ENCODE measurements around the gene GABBR2. TPM values are rescaled to one million over a fixed set of nuclear protein-coding genes. Genes with fewer than 3 reads are reported as not detected.

Gene GABBR2
- total and polyA plus RNA-seq, 9 of the 15 experiments (the other 6 are each of a cell fraction or from before 2014, with no cell fraction given): 0.15 to 1.9 (median 0.32) TPM

- no peaks in the 10 kb centered on the region for H3K9me1 ChIP-seq (ENCODE audit: control insufficient read depth, insufficient read depth, low read length)
- TF ChIP-seq EP400 (IDR thresholded peaks at IDR 0.05): no peak
- no peak overlapping the region for H3K27ac ChIP-seq (ENCODE audit: extremely low read depth, low read depth, low read length)
- H2AFZ ChIP-seq (ENCODE audit: low read depth, low read length): peak overlapping the region; percentile 78
- H3K79me2 ChIP-seq (ENCODE audit: control insufficient read depth, insufficient read depth, low read length): no peaks in the 10 kb centered on the region
- ChIA-PET CTCF (ENCODE audit: low intra/inter-chr PET ratio) (no interaction called here), POLR2A (interaction anchor here (0.5 to 1.0 kb wide), 4 partner anchors 10 to 220 kb away, joined by 3 to 4 read pairs (median 3); no protein-coding TSS in a partner anchor)
- peaks cover 13 to 25% of the 10 kb centered on the region in 2 experiments for H3K4me1 ChIP-seq (replicated peaks in 1 of 2; ENCODE audit: control insufficient read depth in 2 of 2, insufficient read depth in 2 of 2, low read length in 2 of 2)
- peak overlapping the region in 1 of 2 experiments; percentile 75; a peak in 2 of 4 replicates for H3K9ac ChIP-seq (ENCODE audit: insufficient read depth in 1 of 2, low read depth in 2 of 2, low read length in 2 of 2)
- no peak for FAIRE-seq
- no peaks in the 10 kb centered on the region for H3K27me3 ChIP-seq (ENCODE audit: control insufficient read depth in 2 of 2, insufficient read depth in 2 of 2, low read length in 2 of 2)
- BruUV-seq (replicated peaks): no TSS peak
- H3K9me3 ChIP-seq (replicated peaks; ENCODE audit: control insufficient read depth, insufficient read depth, low read depth, low read length): no peaks in the 10 kb centered on the region
- no peak overlapping the region for H3K4me3 ChIP-seq
- in situ Hi-C loops (cut with MboI): loop anchor here (25.0 kb wide), 1 partner anchor 234 kb away; no protein-coding TSS in a partner anchor
- ATAC-seq: peak; percentile 51
- DNase-seq (ENCODE audit: extremely low read depth in 1 of 4, low spot score in 3 of 4): peak in 2 of 4 experiments; percentile 35 to 39
- no peak overlapping the region for H3K4me2 ChIP-seq (ENCODE audit: insufficient read depth, low read length)
- no peaks in the 10 kb centered on the region for H3K36me3 ChIP-seq (ENCODE audit: control insufficient read depth, insufficient read depth, low read length)
- WGBS (ENCODE audit: insufficient coverage, low coverage, missing lambda C conversion rate): 64% methylated on average over 13 of the region's 13 CpGs
- intact Hi-C loops (cut with micrococcal nuclease): no loop called here
- no peaks in the 10 kb centered on the region for H4K20me1 ChIP-seq (replicated peaks; ENCODE audit: control insufficient read depth, insufficient read depth, low read length)
These were observed 405.6 kb downstream of the GABBR2 start for GRCh38 chr9:98302938-98303632.

- H3K9me1 ChIP-seq (ENCODE audit: control insufficient read depth, insufficient read depth, low read length): no peaks in the 10 kb centered on the region
- no peak overlapping the region for H3K9ac ChIP-seq (ENCODE audit: insufficient read depth in 1 of 2, low read depth in 2 of 2, low read length in 2 of 2)
- intact Hi-C loops (cut with micrococcal nuclease): no loop called here
- H3K27me3 ChIP-seq (ENCODE audit: control insufficient read depth in 2 of 2, insufficient read depth in 2 of 2, low read length in 2 of 2): no peaks in the 10 kb centered on the region
- FAIRE-seq: no peak
- peaks cover 13 to 24% of the 10 kb centered on the region in 2 experiments for H3K4me1 ChIP-seq (replicated peaks in 1 of 2; ENCODE audit: control insufficient read depth in 2 of 2, insufficient read depth in 2 of 2, low read length in 2 of 2)
- peak overlapping the region; percentile 59; the same call in 1 of the 2 replicates for H2AFZ ChIP-seq (ENCODE audit: low read depth, low read length)
- H3K79me2 ChIP-seq (ENCODE audit: control insufficient read depth, insufficient read depth, low read length): no peaks in the 10 kb centered on the region
- 58% methylated on average over 5 of the region's 5 CpGs for WGBS (ENCODE audit: insufficient coverage, low coverage, missing lambda C conversion rate)
- ATAC-seq: no peak
- no peak overlapping the region for H3K4me3 ChIP-seq
- in situ Hi-C loops (cut with MboI): loop anchor here (25.0 kb wide), 1 partner anchor 235 kb away; no protein-coding TSS in a partner anchor
- DNase-seq (ENCODE audit: extremely low read depth in 1 of 4, low spot score in 3 of 4): no peak
- ChIA-PET CTCF (ENCODE audit: low intra/inter-chr PET ratio) (no interaction called here), POLR2A (interaction anchor here (0.7 kb wide), 1 partner anchor 9 kb away, joined by 3 read pairs; no protein-coding TSS in a partner anchor)
- H3K36me3 ChIP-seq (ENCODE audit: control insufficient read depth, insufficient read depth, low read length): no peaks in the 10 kb centered on the region
- H3K9me3 ChIP-seq (replicated peaks; ENCODE audit: control insufficient read depth, insufficient read depth, low read depth, low read length): no peaks in the 10 kb centered on the region
- H3K4me2 ChIP-seq (ENCODE audit: insufficient read depth, low read length): no peak overlapping the region
- H4K20me1 ChIP-seq (replicated peaks; ENCODE audit: control insufficient read depth, insufficient read depth, low read length): no peaks in the 10 kb centered on the region
- H3K27ac ChIP-seq (ENCODE audit: extremely low read depth, low read depth, low read length): no peak overlapping the region
- BruUV-seq (replicated peaks): no TSS peak
- TF ChIP-seq RHOXF2B (CRISPR knock-in tag; conservative IDR thresholded peaks at IDR 0.05) (no peak), MBD1 (CRISPR knock-in tag; IDR thresholded peaks at IDR 0.05) (no peak), ADNP (tag; IDR thresholded peaks at IDR 0.05) (no peak), ZNF668 (CRISPR knock-in tag; IDR thresholded peaks at IDR 0.05) (no peak), DDX20 (tag; IDR thresholded peaks at IDR 0.05; ENCODE audit: low read depth) (no peak), KAT7 (CRISPR knock-in tag; IDR thresholded peaks at IDR 0.05; ENCODE audit: borderline replicate concordance) (no peak), SMAD1 (IDR thresholded peaks at IDR 0.05; ENCODE audit: low read depth, low read length, partially characterized antibody) (no peak), SIRT6 (IDR thresholded peaks at IDR 0.05; ENCODE audit: low read depth, low read length) (no peak), HNRNPL (IDR thresholded peaks at IDR 0.05; ENCODE audit: low read depth, low read length) (no peak), NEUROD1 (IDR thresholded peaks at IDR 0.05; ENCODE audit: borderline replicate concordance, low read depth, low read length, partially characterized antibody) (no peak), ZNF395 (CRISPR knock-in tag; IDR thresholded peaks at IDR 0.05) (no peak)
These were observed 406.6 kb downstream of the GABBR2 start for GRCh38 chr9:98302150-98302549.

Measured in K562 (cell line).